Esophagus muscularis mucosa (tissue), 4 donors: ENCODE measurements around the gene CST4.

Experiments
- CTCF ChIP-seq, 3 experiments: fragments of 200-600 bp in 2 of 3; fragments of 450-650 bp in 1 of 3; sonication (generic) in 2 of 3; IDR thresholded peaks; one replicate each; pipeline ENCODE4 v1.5.1; 2017 to 2019; ENCODE audit warnings: antibody characterized with exemption in 3 of 3, mild to moderate bottlenecking in 2 of 3, moderate library complexity in 1 of 3
- EP300 ChIP-seq: sonication (generic); formaldehyde crosslinking; IDR thresholded peaks from one replicate; pipeline ENCODE4 v1.6.1; 2017; ENCODE audit warnings: antibody characterized with exemption
- POLR2A ChIP-seq: fragments of 450-650 bp; IDR thresholded peaks from one replicate; pipeline ENCODE4 v1.6.1; 2017; ENCODE audit warnings: antibody characterized with exemption, moderate library complexity, mild to moderate bottlenecking, low read depth

- TF ChIP-seq CTCF (IDR thresholded peaks at IDR 0.05) = no peak
- TF ChIP-seq POLR2A = no peak
- TF ChIP-seq EP300 = no peak
Measured at GRCh38 chr20:23655491-23656211, 33.2 kb downstream of the CST4 start.
